HG03571 (cell line): ENCODE results near the gene POLR2I.
"Not testable (repeated sequence)": the region's sequence is repeated elsewhere in the genome, so short reads cannot be mapped to it uniquely, and the experiment has no call there.

Experiments
- ATAC-seq: cut with Tn5 transposase; IDR thresholded peaks from one replicate; pipeline ENCODE4 v1.9.1; 2021; ENCODE audit not compliant: unreplicated experiment

The POLR2I gene

GRCh38 chr19:36101550-36102327 lies 12.9 kb downstream of the POLR2I start:
- no peak for ATAC-seq

GRCh38 chr19:36100476-36100875 lies 14.2 kb downstream of the POLR2I start:
- no peak for ATAC-seq

GRCh38 chr19:36099166-36099785 lies 15.4 kb downstream of the POLR2I start:
- ATAC-seq, result no peak

GRCh38 chr19:36097036-36097435 lies 17.6 kb downstream of the POLR2I start:
- ATAC-seq, result no peak

- no peak for ATAC-seq
Observed at GRCh38 chr19:36093687-36094086, 21.0 kb downstream of the POLR2I start.

- no peak for ATAC-seq
Observed at GRCh38 chr19:36093146-36093662, 21.5 kb downstream of the POLR2I start.

- ATAC-seq, result no peak
Observed at GRCh38 chr19:36092566-36092965, 22.1 kb downstream of the POLR2I start.

GRCh38 chr19:36090910-36091695 lies 23.6 kb downstream of the POLR2I start:
- no peak for ATAC-seq

- no peak for ATAC-seq
Observed at GRCh38 chr19:36089847-36090246, 24.8 kb downstream of the POLR2I start.

- no peak for ATAC-seq
Observed at GRCh38 chr19:36086326-36086725, 28.3 kb downstream of the POLR2I start.

- no peak for ATAC-seq
Observed at GRCh38 chr19:36084231-36085009, 30.3 kb downstream of the POLR2I start.

- ATAC-seq, result no peak
Observed at GRCh38 chr19:36082916-36083315, 31.8 kb downstream of the POLR2I start.

- no peak for ATAC-seq
Observed at GRCh38 chr19:36081894-36082293, 32.8 kb downstream of the POLR2I start.

- ATAC-seq, result no peak
Observed at GRCh38 chr19:36081385-36081784, 33.3 kb downstream of the POLR2I start.

GRCh38 chr19:36079389-36079945 lies 35.2 kb downstream of the POLR2I start:
- no peak for ATAC-seq

GRCh38 chr19:36073121-36073876 lies 41.4 kb downstream of the POLR2I start:
- ATAC-seq, result no peak

- no peak for ATAC-seq
Observed at GRCh38 chr19:36072081-36072480, 42.6 kb downstream of the POLR2I start.

- ATAC-seq, result not testable (repeated sequence)
Observed at GRCh38 chr19:36068810-36069499, 45.7 kb downstream of the POLR2I start.

- ATAC-seq, result no peak
Observed at GRCh38 chr19:36067681-36068080, 47.0 kb downstream of the POLR2I start.
